ENCODE data around the gene SETSIP.
"Not testable (repeated sequence)": the region's sequence is repeated elsewhere in the genome, so short reads cannot be mapped to it uniquely, and the experiment has no call there.

Gene SETSIP

GRCh38 chr1:92051948-92052347, 23.3 kb downstream of the SETSIP start:
- no peak for DNase-seq (ENCODE audit: low read depth in 2 of 2)

- no peak for DNase-seq (ENCODE audit: low read depth in 2 of 2)
Observed at GRCh38 chr1:92045766-92046495, 29.3 kb downstream of the SETSIP start.

GRCh38 chr1:92043621-92044020, 31.6 kb downstream of the SETSIP start:
- DNase-seq (ENCODE audit: low read depth in 2 of 2): no peak

- DNase-seq (ENCODE audit: low read depth in 2 of 2): no peak
Observed at GRCh38 chr1:92040971-92041370, 34.2 kb downstream of the SETSIP start.

- no peak for DNase-seq (ENCODE audit: low read depth in 2 of 2)
Observed at GRCh38 chr1:92038695-92039346, 36.4 kb downstream of the SETSIP start.

GRCh38 chr1:92037400-92037799, 37.8 kb downstream of the SETSIP start:
- DNase-seq (ENCODE audit: low read depth in 2 of 2): no peak

- no peak for DNase-seq (ENCODE audit: low read depth in 2 of 2)
Observed at GRCh38 chr1:92031281-92032110, 43.7 kb downstream of the SETSIP start.

- DNase-seq (ENCODE audit: low read depth in 2 of 2): no peak
Observed at GRCh38 chr1:92030656-92031107, 44.5 kb downstream of the SETSIP start.

GRCh38 chr1:92029241-92029922, 45.8 kb downstream of the SETSIP start:
- DNase-seq (ENCODE audit: low read depth in 2 of 2): no peak

- DNase-seq (ENCODE audit: low read depth in 2 of 2): no peak
Observed at GRCh38 chr1:92026806-92027205, 48.4 kb downstream of the SETSIP start.

GRCh38 chr1:92026042-92026441, 49.2 kb downstream of the SETSIP start:
- DNase-seq (ENCODE audit: low read depth in 2 of 2): not testable (repeated sequence)
